Measurements from ENCODE around the gene PDGFA.

Gene PDGFA

GRCh38 chr7:479115-479947, 40.3 kb downstream of the PDGFA start:
- TF ChIP-seq POLR2AphosphoS5 (IDR thresholded peaks at IDR 0.05; ENCODE audit: low read depth, low read length): no peak
- TF ChIP-seq SIN3A (IDR thresholded peaks at IDR 0.05; ENCODE audit: borderline replicate concordance, insufficient read depth, low read length): no peak
- no peak for TF ChIP-seq TAF1 (IDR thresholded peaks at IDR 0.05; ENCODE audit: borderline replicate concordance, insufficient read depth, low read length)
- TF ChIP-seq, protein P1, sequence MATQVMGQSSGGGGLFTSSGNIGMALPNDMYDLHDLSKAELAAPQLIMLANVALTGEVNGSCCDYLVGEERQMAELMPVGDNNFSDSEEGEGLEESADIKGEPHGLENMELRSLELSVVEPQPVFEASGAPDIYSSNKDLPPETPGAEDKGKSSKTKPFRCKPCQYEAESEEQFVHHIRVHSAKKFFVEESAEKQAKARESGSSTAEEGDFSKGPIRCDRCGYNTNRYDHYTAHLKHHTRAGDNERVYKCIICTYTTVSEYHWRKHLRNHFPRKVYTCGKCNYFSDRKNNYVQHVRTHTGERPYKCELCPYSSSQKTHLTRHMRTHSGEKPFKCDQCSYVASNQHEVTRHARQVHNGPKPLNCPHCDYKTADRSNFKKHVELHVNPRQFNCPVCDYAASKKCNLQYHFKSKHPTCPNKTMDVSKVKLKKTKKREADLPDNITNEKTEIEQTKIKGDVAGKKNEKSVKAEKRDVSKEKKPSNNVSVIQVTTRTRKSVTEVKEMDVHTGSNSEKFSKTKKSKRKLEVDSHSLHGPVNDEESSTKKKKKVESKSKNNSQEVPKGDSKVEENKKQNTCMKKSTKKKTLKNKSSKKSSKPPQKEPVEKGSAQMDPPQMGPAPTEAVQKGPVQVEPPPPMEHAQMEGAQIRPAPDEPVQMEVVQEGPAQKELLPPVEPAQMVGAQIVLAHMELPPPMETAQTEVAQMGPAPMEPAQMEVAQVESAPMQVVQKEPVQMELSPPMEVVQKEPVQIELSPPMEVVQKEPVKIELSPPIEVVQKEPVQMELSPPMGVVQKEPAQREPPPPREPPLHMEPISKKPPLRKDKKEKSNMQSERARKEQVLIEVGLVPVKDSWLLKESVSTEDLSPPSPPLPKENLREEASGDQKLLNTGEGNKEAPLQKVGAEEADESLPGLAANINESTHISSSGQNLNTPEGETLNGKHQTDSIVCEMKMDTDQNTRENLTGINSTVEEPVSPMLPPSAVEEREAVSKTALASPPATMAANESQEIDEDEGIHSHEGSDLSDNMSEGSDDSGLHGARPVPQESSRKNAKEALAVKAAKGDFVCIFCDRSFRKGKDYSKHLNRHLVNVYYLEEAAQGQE (IDR thresholded peaks at IDR 0.05; ENCODE audit: insufficient read depth in 1 of 2, low read depth in 2 of 2, low read length in 2 of 2): no peak
- no peak for TF ChIP-seq FOXP2 (optimal IDR thresholded peaks at IDR 0.05; ENCODE audit: borderline replicate concordance, extremely low read depth, extremely low read length, insufficient read depth)

DNA sequence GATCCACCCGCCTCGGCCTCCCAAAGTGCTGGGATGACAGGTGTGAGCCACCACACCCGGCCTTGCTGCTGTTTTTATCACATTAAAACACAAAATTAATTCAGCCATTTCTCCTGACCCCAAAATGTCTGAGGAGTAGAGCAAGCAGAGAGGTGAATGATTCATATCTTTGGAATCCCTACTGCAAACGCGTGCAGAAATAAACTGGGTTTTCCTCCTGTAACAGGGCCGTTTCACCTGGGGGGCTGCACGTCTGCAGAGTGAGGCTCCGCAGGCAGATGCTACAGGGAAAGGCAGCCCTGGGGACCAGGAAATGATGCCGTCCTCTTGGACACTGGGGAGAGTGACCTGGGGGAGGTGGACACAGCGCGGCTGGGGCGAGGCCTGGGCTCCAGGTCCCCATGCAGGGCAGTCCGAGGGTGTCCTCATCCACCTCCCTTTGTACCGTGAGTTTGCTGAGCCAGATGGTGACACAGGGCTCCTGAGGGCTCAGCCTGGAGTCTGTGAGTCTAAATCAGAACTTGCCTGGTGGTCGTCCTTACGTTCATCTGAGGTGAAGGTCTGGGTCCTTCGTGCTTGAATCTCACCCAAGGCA, 41.9 kb downstream of the PDGFA start:
- TF ChIP-seq, protein P1 (IDR thresholded peaks at IDR 0.05; ENCODE audit: insufficient read depth in 1 of 2, low read depth in 2 of 2, low read length in 2 of 2): no peak
- TF ChIP-seq SIN3A (IDR thresholded peaks at IDR 0.05; ENCODE audit: borderline replicate concordance, insufficient read depth, low read length): no peak
- no peak for TF ChIP-seq POLR2AphosphoS5 (IDR thresholded peaks at IDR 0.05; ENCODE audit: low read depth, low read length)
- no peak for TF ChIP-seq FOXP2 (optimal IDR thresholded peaks at IDR 0.05; ENCODE audit: borderline replicate concordance, extremely low read depth, extremely low read length, insufficient read depth)
- no peak for TF ChIP-seq TAF1 (IDR thresholded peaks at IDR 0.05; ENCODE audit: borderline replicate concordance, insufficient read depth, low read length)

GRCh38 chr7:476736-477360, 42.8 kb downstream of the PDGFA start:
- TF ChIP-seq TAF1 (IDR thresholded peaks at IDR 0.05; ENCODE audit: borderline replicate concordance, insufficient read depth, low read length) (no peak), SIN3A (IDR thresholded peaks at IDR 0.05; ENCODE audit: borderline replicate concordance, insufficient read depth, low read length) (no peak), POLR2AphosphoS5 (IDR thresholded peaks at IDR 0.05; ENCODE audit: low read depth, low read length) (no peak), FOXP2 (optimal IDR thresholded peaks at IDR 0.05; ENCODE audit: borderline replicate concordance, extremely low read depth, extremely low read length, insufficient read depth) (no peak)
- TF ChIP-seq, protein P1 (IDR thresholded peaks at IDR 0.05; ENCODE audit: insufficient read depth in 1 of 2, low read depth in 2 of 2, low read length in 2 of 2): no peak

DNA sequence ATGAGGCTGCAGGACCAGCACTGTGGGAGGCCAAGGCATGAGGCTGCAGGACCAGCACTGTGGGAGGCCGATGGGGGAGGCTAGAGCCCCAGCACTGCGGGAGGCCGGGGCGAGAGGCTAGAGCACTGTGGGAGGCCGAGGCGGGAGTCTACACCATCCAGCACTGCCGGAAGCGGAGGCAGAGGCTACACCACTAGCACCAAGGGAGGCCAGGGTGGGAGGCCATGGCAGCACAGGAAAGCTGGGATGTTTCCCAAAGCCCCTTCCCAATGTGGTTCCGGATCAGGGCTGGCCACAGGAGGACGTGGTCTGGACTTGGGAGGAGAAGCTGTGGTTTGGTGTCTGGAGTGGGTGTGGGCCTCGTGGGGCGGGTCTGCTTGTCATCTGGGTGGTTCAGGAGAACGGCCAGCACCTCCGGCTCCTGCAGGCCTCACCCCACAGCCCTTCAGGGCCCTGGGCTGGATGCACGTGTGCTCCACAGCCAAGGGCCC, 43.6 kb downstream of the PDGFA start:
- TF ChIP-seq, protein P1 (IDR thresholded peaks at IDR 0.05; ENCODE audit: insufficient read depth in 1 of 2, low read depth in 2 of 2, low read length in 2 of 2): no peak
- TF ChIP-seq SIN3A (IDR thresholded peaks at IDR 0.05; ENCODE audit: borderline replicate concordance, insufficient read depth, low read length): no peak
- TF ChIP-seq POLR2AphosphoS5 (IDR thresholded peaks at IDR 0.05; ENCODE audit: low read depth, low read length): no peak
- no peak for TF ChIP-seq FOXP2 (optimal IDR thresholded peaks at IDR 0.05; ENCODE audit: borderline replicate concordance, extremely low read depth, extremely low read length, insufficient read depth)
- TF ChIP-seq TAF1 (IDR thresholded peaks at IDR 0.05; ENCODE audit: borderline replicate concordance, insufficient read depth, low read length): no peak
